ENCODE measurements around the gene NFIA. TPM values are rescaled to one million over a fixed set of nuclear protein-coding genes. Genes with fewer than 3 reads are reported as not detected.
A peak's percentile ranks its signal among the peaks of the same experiment; 100 is the strongest.

Gene NFIA
- total RNA-seq, 1 experiment from 2014 or later, result 12.7 TPM

- TF ChIP-seq EZH2 (IDR thresholded peaks at IDR 0.05; ENCODE audit: low read length, unreplicated experiment), result no peak
- no peak for TF ChIP-seq CTCF (conservative IDR thresholded peaks at IDR 0.05; ENCODE audit: low read depth, low read length)
- TF ChIP-seq EZH2phosphoT487 (IDR thresholded peaks at IDR 0.05; ENCODE audit: borderline replicate concordance, low read length), result no peak
- intact Hi-C loops (cut with micrococcal nuclease), result loop anchor here (1.0 to 5.0 kb wide), 4 partner anchors 63 to 885 kb away; no protein-coding TSS in a partner anchor
- H3K9me2 ChIP-seq (replicated peaks; ENCODE audit: low read length), result no peaks in the 10 kb centered on the region
- no peaks in the 10 kb centered on the region for H4K20me1 ChIP-seq (ENCODE audit: low read length)
- H3K79me2 ChIP-seq (ENCODE audit: low read length), result no peaks in the 10 kb centered on the region
- H3K9ac ChIP-seq (ENCODE audit: low read length), result no peak overlapping the region
- peak overlapping the region; percentile 77 for H2AFZ ChIP-seq (ENCODE audit: low read length)
- H3F3A ChIP-seq (ENCODE audit: low read length, unreplicated experiment), result no peaks in the 10 kb centered on the region
- H3K9me3 ChIP-seq (ENCODE audit: low read length), result no peaks in the 10 kb centered on the region
- peak overlapping the region; percentile 56 for H3K4me3 ChIP-seq (ENCODE audit: low read length)
- DNase-seq (no peak), ATAC-seq (no peak)
- no peaks in the 10 kb centered on the region for H3K27me3 ChIP-seq (ENCODE audit: low read length)
- H3K4me1 ChIP-seq (ENCODE audit: insufficient read depth, low read length), result no peaks in the 10 kb centered on the region; the same call in 1 of the 2 replicates
- no TSS peak for BruUV-seq (replicated peaks)
- ChIA-PET POLR2A (ENCODE audit: unreplicated experiment) (interaction anchor here (0.6 kb wide), 1 partner anchor 1071 kb away, joined by 3 read pairs; no protein-coding TSS in a partner anchor), CTCF (interaction anchor here (0.5 to 1.6 kb wide), 7 partner anchors 13 to 885 kb away, joined by 3 to 6 read pairs (median 3); no protein-coding TSS in a partner anchor)
- H3K4me2 ChIP-seq (ENCODE audit: low read length), result peak overlapping the region; percentile 78
- no peak overlapping the region for H3K27ac ChIP-seq (ENCODE audit: low read length)
- H3K36me3 ChIP-seq (ENCODE audit: low read depth, low read length), result no peaks in the 10 kb centered on the region
Measured at GRCh38 chr1:61042466-61043009, 39.8 kb upstream of the NFIA start.

GRCh38 chr1:61043010-61043820 lies 39.1 kb upstream of the NFIA start:
- POLR2A ChIA-PET (ENCODE audit: unreplicated experiment), result interaction anchor here (0.6 kb wide), 1 partner anchor 1072 kb away, joined by 3 read pairs; no protein-coding TSS in a partner anchor
- CTCF ChIA-PET, result interaction anchor here (0.6 to 1.6 kb wide), 6 partner anchors 14 to 886 kb away, joined by 3 to 6 read pairs (median 4); no protein-coding TSS in a partner anchor

More at GRCh38 chr1:61043010-61043820, 39.1 kb upstream of the NFIA start:
- H3K9ac ChIP-seq (ENCODE audit: low read length), result no peak overlapping the region
- BruUV-seq (replicated peaks), result no TSS peak
- H3K4me3 ChIP-seq (ENCODE audit: low read length), result peak overlapping the region; percentile 56
- H3F3A ChIP-seq (ENCODE audit: low read length, unreplicated experiment), result no peaks in the 10 kb centered on the region
- ATAC-seq, result peak; percentile 97
- no peaks in the 10 kb centered on the region; the same call in 1 of the 2 replicates for H3K4me1 ChIP-seq (ENCODE audit: insufficient read depth, low read length)
- TF ChIP-seq CTCF (conservative IDR thresholded peaks at IDR 0.05; ENCODE audit: low read depth, low read length) (peak; percentile 86), EZH2phosphoT487 (IDR thresholded peaks at IDR 0.05; ENCODE audit: borderline replicate concordance, low read length) (no peak)
- peak; percentile 78 for DNase-seq
- no peaks in the 10 kb centered on the region for H3K9me3 ChIP-seq (ENCODE audit: low read length)
- H2AFZ ChIP-seq (ENCODE audit: low read length), result peak overlapping the region; percentile 77
- no peaks in the 10 kb centered on the region for H4K20me1 ChIP-seq (ENCODE audit: low read length)
- H3K36me3 ChIP-seq (ENCODE audit: low read depth, low read length), result no peaks in the 10 kb centered on the region
- peak overlapping the region; percentile 78 for H3K4me2 ChIP-seq (ENCODE audit: low read length)
- H3K9me2 ChIP-seq (replicated peaks; ENCODE audit: low read length), result no peaks in the 10 kb centered on the region
- no peak overlapping the region for H3K27ac ChIP-seq (ENCODE audit: low read length)
- intact Hi-C loops (cut with micrococcal nuclease), result loop anchor here (5.0 kb wide), 3 partner anchors 196 to 886 kb away; no protein-coding TSS in a partner anchor
- no peaks in the 10 kb centered on the region for H3K27me3 ChIP-seq (ENCODE audit: low read length)
- no peaks in the 10 kb centered on the region for H3K79me2 ChIP-seq (ENCODE audit: low read length)

Measured in PC-3 (cell line).